Right lung (tissue), 5 donors: ENCODE data around the gene ZNF627. TPM values are rescaled to one million over a fixed set of nuclear protein-coding genes. Genes with fewer than 3 reads are reported as not detected.
"Not testable (repeated sequence)": the region's sequence is repeated elsewhere in the genome, so short reads cannot be mapped to it uniquely, and the experiment has no call there.

Experiments
- DNase-seq, 2 donors: peaks; one replicate each; pipeline ENCODE4 v3.0.0-alpha.2; 2013
- polyA plus RNA-seq, 5 donors: library from polyadenylated mRNA; unstranded; fragments of 120-200 nt; gene quantifications; one replicate each; pipeline versions ENCODE4 v1.2.1 to v1.2.3, GENCODE V29; 2013; ENCODE audit warnings: inconsistent platforms in 1 of 5, low replicate concordance in 1 of 5; ENCODE audit not compliant: insufficient read length in 5 of 5, insufficient read depth in 1 of 5

The ZNF627 gene
- polyA plus RNA-seq, 5 donors, result 29.8 to 43.8 (median 37.0) TPM

- DNase-seq, result no peak
Observed at GRCh38 chr19:11617180-11618062, 20.1 kb downstream of the ZNF627 start.

GRCh38 chr19:11620553-11620952, 23.3 kb downstream of the ZNF627 start:
- no peak for DNase-seq

GRCh38 chr19:11622401-11622800, 25.1 kb downstream of the ZNF627 start:
- not testable (repeated sequence) for DNase-seq

GRCh38 chr19:11624069-11624463, 26.8 kb downstream of the ZNF627 start:
- DNase-seq, result no peak

- DNase-seq, result no peak
Observed at GRCh38 chr19:11626252-11626651, 29.0 kb downstream of the ZNF627 start.

GRCh38 chr19:11633223-11633622, 35.9 kb downstream of the ZNF627 start:
- no peak for DNase-seq

GRCh38 chr19:11634018-11634662, 36.9 kb downstream of the ZNF627 start:
- DNase-seq, result not testable (repeated sequence)

GRCh38 chr19:11639245-11639601, 41.9 kb downstream of the ZNF627 start:
- no peak for DNase-seq

- peak; percentile 89 to 90 for DNase-seq
Observed at GRCh38 chr19:11639602-11640471, 42.6 kb downstream of the ZNF627 start.

GRCh38 chr19:11641244-11641643, 44.0 kb downstream of the ZNF627 start:
- no peak for DNase-seq

GRCh38 chr19:11642902-11643301, 45.6 kb downstream of the ZNF627 start:
- DNase-seq, result no peak

GRCh38 chr19:11649941-11650340, 52.7 kb downstream of the ZNF627 start:
- DNase-seq, result no peak

GRCh38 chr19:11651062-11651461, 53.8 kb downstream of the ZNF627 start:
- DNase-seq, result no peak

- DNase-seq, result no peak
Observed at GRCh38 chr19:11652056-11652455, 54.8 kb downstream of the ZNF627 start.

GRCh38 chr19:11652492-11652891, 55.2 kb downstream of the ZNF627 start:
- no peak for DNase-seq

- no peak for DNase-seq
Observed at GRCh38 chr19:11656535-11656934, 59.3 kb downstream of the ZNF627 start.

- no peak for DNase-seq
Observed at GRCh38 chr19:11657307-11657706, 60.0 kb downstream of the ZNF627 start.

GRCh38 chr19:11658970-11659369, 61.7 kb downstream of the ZNF627 start:
- no peak for DNase-seq

GRCh38 chr19:11659612-11660011, 62.3 kb downstream of the ZNF627 start:
- no peak for DNase-seq

- no peak for DNase-seq
Observed at GRCh38 chr19:11662278-11662677, 65.0 kb downstream of the ZNF627 start.

- no peak for DNase-seq
Observed at GRCh38 chr19:11663181-11663591, 65.9 kb downstream of the ZNF627 start.
